HCT116 (cell line): ENCODE data around the gene PRCD. TPM values are rescaled to one million over a fixed set of nuclear protein-coding genes. Genes with fewer than 3 reads are reported as not detected.
"Not testable (repeated sequence)": the region's sequence is repeated elsewhere in the genome, so short reads cannot be mapped to it uniquely, and the experiment has no call there.

Source experiments
- ATAC-seq: fragments of 200-7000 bp; cut with Tn5 transposase; 2 replicates; pipeline ENCODE4 v1.9.1; 2020; ENCODE audit warnings: mild to moderate bottlenecking, moderate library complexity
- BruUV-seq: library from RNA; stranded (reverse); fragments of 400-500 nt; replicated peaks from 2 replicates; lab custom pipeline; 2021; lab: Mats Ljungman, UMichigan
- CTCF ChIA-PET: fragments of 300-600 bp; sonication (Branson Sonifier 250); formaldehyde crosslinking; loops from one replicate; lab custom pipeline; 2021; ENCODE audit warnings: antibody characterized with exemption; lab: Charles Lee
- POLR2A ChIA-PET: fragments of 300-600, 350-600 bp; sonication (Branson Sonifier 250); formaldehyde crosslinking; loops from one replicate; lab custom pipeline; 2021; ENCODE audit warnings: antibody characterized with exemption; lab: Charles Lee
- RAD21 ChIA-PET, 2 experiments: fragments of 300-600 bp; sonication (Branson Sonifier 250); formaldehyde crosslinking; loops; one replicate each; lab custom pipeline; 2023; ENCODE audit warnings: low total read pairs in 2 of 2; ENCODE audit not compliant: uncharacterized antibody in 2 of 2, unreplicated experiment in 2 of 2, low non-redundant PET in 1 of 2; lab: Charles Lee
- DNase-seq: peaks from one replicate; pipeline ENCODE4 v3.0.0-alpha.2; 2010; ENCODE audit warnings: low read depth, low spot score
- H2AFZ ChIP-seq: fragments of 200-600 bp; shearing (Covaris generic), sonication (generic); 2 replicates; pipeline ENCODE4 v1.6.1; 2017; ENCODE audit warnings: low read depth, mixed run types, mixed read lengths, antibody characterized with exemption, low read length; ENCODE audit not compliant: poor library complexity, severe bottlenecking
- H3K27ac ChIP-seq: 2 replicates; pipeline ENCODE4 v1.5.1; 2012; ENCODE audit warnings: low read depth, low read length
- H3K27me3 ChIP-seq: fragments of 200-600 bp; sonication (generic); 2 replicates; pipeline ENCODE4 v1.6.1; 2016; ENCODE audit warnings: mixed run types, low read length, mixed read lengths; ENCODE audit not compliant: insufficient read depth
- H3K36me3 ChIP-seq, 2 experiments: fragments of 200-500 bp in 1 of 2; fragments of 200-600 bp in 1 of 2; sonication (Bioruptor generic) in 1 of 2; sonication (generic) in 1 of 2; 2 replicates each; pipeline versions ENCODE4 v1.5.1 to v1.6.1; 2014 to 2016; ENCODE audit warnings: low read length in 2 of 2, inconsistent platforms in 1 of 2, mixed read lengths in 1 of 2, mixed run types in 1 of 2; ENCODE audit not compliant: insufficient read depth in 2 of 2, control insufficient read depth in 1 of 2
- H3K4me1 ChIP-seq, 2 experiments: fragments of 200-600 bp in 1 of 2; sonication (generic) in 1 of 2; 2 replicates each; pipeline versions ENCODE4 v1.5.1 to v1.6.1; 2012 to 2017; ENCODE audit warnings: low read length in 2 of 2, inconsistent platforms in 1 of 2, mild to moderate bottlenecking in 1 of 2, mixed read lengths in 1 of 2, mixed run types in 1 of 2, moderate library complexity in 1 of 2; ENCODE audit not compliant: insufficient read depth in 2 of 2, control insufficient read depth in 1 of 2
- H3K4me2 ChIP-seq: fragments of 200-600 bp; sonication (generic); 2 replicates; pipeline ENCODE4 v1.6.1; 2017; ENCODE audit warnings: mixed run types, low read length, mixed read lengths
- H3K4me3 ChIP-seq, 2 experiments: fragments of 200-600 bp in 1 of 2; sonication (generic) in 1 of 2; replicated peaks in 1 of 2; 2 replicates each; pipeline ENCODE4 v1.5.1; 2011 to 2016; ENCODE audit warnings: low read length in 2 of 2, control low read depth in 1 of 2, low read depth in 1 of 2, mild to moderate bottlenecking in 1 of 2, mixed read lengths in 1 of 2, mixed run types in 1 of 2
- H3K79me2 ChIP-seq: fragments of 200-600 bp; sonication (generic); 2 replicates; pipeline ENCODE4 v1.6.1; 2017; ENCODE audit warnings: mild to moderate bottlenecking, mixed run types, low read length, moderate library complexity, mixed read lengths; ENCODE audit not compliant: insufficient read depth
- H3K9ac ChIP-seq: fragments of 200-600 bp; sonication (generic); 2 replicates; pipeline ENCODE4 v1.6.1; 2016; ENCODE audit warnings: low read length, mixed read lengths
- H3K9me2 ChIP-seq: fragments of 200-600 bp; sonication (generic), shearing (Covaris generic); 2 replicates; pipeline ENCODE4 v1.6.1; 2017; ENCODE audit warnings: mixed run types, mild to moderate bottlenecking, moderate library complexity; ENCODE audit not compliant: insufficient read depth
- H3K9me3 ChIP-seq, 2 experiments: fragments of 200-500 bp in 1 of 2; fragments of 200-600 bp in 1 of 2; sonication (Bioruptor generic) in 1 of 2; sonication (generic) in 1 of 2; 2 replicates each; pipeline ENCODE4 v1.6.1; 2014 to 2017; ENCODE audit warnings: low read length in 2 of 2, mixed read lengths in 2 of 2, inconsistent platforms in 1 of 2, low read depth in 1 of 2, mild to moderate bottlenecking in 1 of 2, mixed run types in 1 of 2, moderate library complexity in 1 of 2; ENCODE audit not compliant: control insufficient read depth in 1 of 2, insufficient read depth in 1 of 2
- H4K20me1 ChIP-seq: fragments of 200-600 bp; sonication (generic), shearing (Covaris generic); 2 replicates; pipeline ENCODE4 v1.6.1; 2017; ENCODE audit warnings: mixed run types, mild to moderate bottlenecking, moderate library complexity; ENCODE audit not compliant: insufficient read depth
- ATF3 ChIP-seq: IDR thresholded peaks from 2 replicates; pipeline ENCODE4 v1.6.1; 2012
- CBX3 ChIP-seq: IDR thresholded peaks from 2 replicates; pipeline ENCODE4 v1.6.1; 2012; ENCODE audit warnings: low read depth
- EGR1 ChIP-seq: IDR thresholded peaks from 2 replicates; pipeline ENCODE4 v1.6.1; 2012; ENCODE audit warnings: low read depth
- ELF1 ChIP-seq: IDR thresholded peaks from 2 replicates; pipeline ENCODE4 v1.6.1; 2012; ENCODE audit warnings: low read depth, borderline replicate concordance
- EZH2 ChIP-seq: fragments of 200-600 bp; sonication (generic); IDR thresholded peaks from 2 replicates; pipeline ENCODE4 v1.6.1; 2017; ENCODE audit warnings: antibody characterized with exemption, mixed run types
- EZH2phosphoT487 ChIP-seq: fragments of 200-600 bp; IDR thresholded peaks from 2 replicates; pipeline ENCODE4 v1.6.1; 2018; ENCODE audit warnings: antibody characterized with exemption, borderline replicate concordance
- FOSL1 ChIP-seq: IDR thresholded peaks from 2 replicates; pipeline ENCODE4 v1.6.1; 2012; ENCODE audit warnings: low read depth
- JUND ChIP-seq: IDR thresholded peaks from 2 replicates; pipeline ENCODE4 v1.6.1; 2012
- MAX ChIP-seq: IDR thresholded peaks from 2 replicates; pipeline ENCODE4 v1.6.1; 2012
- POLR2A ChIP-seq: IDR thresholded peaks from 2 replicates; pipeline ENCODE4 v1.7.0; 2011; ENCODE audit warnings: borderline replicate concordance; ENCODE audit not compliant: insufficient read depth, insufficient read length; ENCODE audit errors: extremely low read depth
- POLR2AphosphoS5 ChIP-seq: IDR thresholded peaks from 2 replicates; pipeline ENCODE4 v1.6.1; 2011; ENCODE audit warnings: mild to moderate bottlenecking, low read depth, low read length, moderate library complexity
- RAD21 ChIP-seq: IDR thresholded peaks from 2 replicates; pipeline ENCODE4 v1.6.1; 2012; ENCODE audit warnings: low read depth, mild to moderate bottlenecking
- SIN3A ChIP-seq: IDR thresholded peaks from 2 replicates; pipeline ENCODE4 v1.6.1; 2012; ENCODE audit warnings: low read depth
- SP1 ChIP-seq: IDR thresholded peaks from 2 replicates; pipeline ENCODE4 v1.6.1; 2012; ENCODE audit warnings: low read depth
- TCF7L2 ChIP-seq: IDR thresholded peaks from 2 replicates; pipeline ENCODE4 v1.7.0; 2011; ENCODE audit warnings: borderline replicate concordance, inconsistent platforms; ENCODE audit not compliant: insufficient read depth, insufficient read length; ENCODE audit errors: extremely low read depth
- YY1 ChIP-seq: IDR thresholded peaks from 2 replicates; pipeline ENCODE4 v1.6.1; 2011; ENCODE audit warnings: low read length, low read depth, moderate library complexity, mild to moderate bottlenecking; ENCODE audit not compliant: insufficient replicate concordance; ENCODE audit errors: extremely low read depth
- ZBTB33 ChIP-seq: IDR thresholded peaks from 2 replicates; pipeline ENCODE4 v1.6.1; 2011; ENCODE audit warnings: mild to moderate bottlenecking, low read length, moderate library complexity; ENCODE audit not compliant: insufficient replicate concordance; ENCODE audit errors: extremely low read depth
- ZFX ChIP-seq: fragments of 450-650 bp; IDR thresholded peaks from 2 replicates; pipeline ENCODE4 v1.6.1; 2017
- intact Hi-C: fragments of 100-400 bp; cut with micrococcal nuclease; formaldehyde crosslinking; loops from 2 replicates; pipeline ENCODE4 v1.10.0; 2022
- total RNA-seq: library from RNA; stranded (reverse); gene quantifications from one replicate; pipeline ENCODE4 v1.2.1, GENCODE V29; 2021; ENCODE audit not compliant: unreplicated experiment

Gene PRCD
- total RNA-seq, 1 experiment from 2014 or later = not detected

GRCh38 chr17:76514355-76514754, 25.5 kb upstream of the PRCD start:
- H3K27me3 ChIP-seq, POLR2A ChIA-PET: not testable (repeated sequence)
- CTCF ChIA-PET = interaction anchor here (1.1 kb wide), 1 partner anchor 8 kb away, joined by 6 read pairs; no protein-coding TSS in a partner anchor

GRCh38 chr17:76515274-76515949, 24.4 kb upstream of the PRCD start:
- ChIA-PET POLR2A (no interaction called here), CTCF (no interaction called here)
- Histone ChIP-seq H3K9me3 (no peaks in the 10 kb centered on the region), H2AFZ (no peak overlapping the region), H3K4me1 (no peaks in the 10 kb centered on the region), H4K20me1 (no peaks in the 10 kb centered on the region), H3K4me2 (no peak overlapping the region), H3K4me3 (no peak overlapping the region), H3K36me3 (no peaks in the 10 kb centered on the region), H3K27ac (no peak overlapping the region), H3K9ac (no peak overlapping the region), H3K79me2 (no peaks in the 10 kb centered on the region)
- intact Hi-C loops = no loop called here
- no peak for DNase-seq
- no peak for TF ChIP-seq JUND
- TF ChIP-seq FOSL1 = no peak
- no peak for TF ChIP-seq ZFX
- TF ChIP-seq POLR2A = no peak
- TF ChIP-seq SP1 = no peak
- TF ChIP-seq ATF3 = no peak
- TF ChIP-seq ELF1 = no peak
- no peak for TF ChIP-seq EZH2
- TF ChIP-seq POLR2AphosphoS5 = no peak
- TF ChIP-seq TCF7L2 = no peak
- TF ChIP-seq EGR1 = no peak
- TF ChIP-seq ZBTB33 = no peak
- TF ChIP-seq EZH2phosphoT487 = no peak
- TF ChIP-seq YY1 = no peak
- no peak for TF ChIP-seq SIN3A
- TF ChIP-seq CBX3 = no peak
- no peak for TF ChIP-seq MAX
- TF ChIP-seq RAD21 = no peak
- TF ChIP-seq, all 23 proteins: peak for 0
- RAD21 ChIA-PET = no interaction called here
- H3K9me2 ChIP-seq = no peaks in the 10 kb centered on the region
- H3K27me3 ChIP-seq = no peaks in the 10 kb centered on the region
- no TSS peak for BruUV-seq
- ATAC-seq = no peak

More at GRCh38 chr17:76514355-76514754, 25.5 kb upstream of the PRCD start:
- H3K9me2 ChIP-seq, intact Hi-C loops, H3K4me1 ChIP-seq, BruUV-seq, RAD21 ChIA-PET, H3K9ac ChIP-seq, H3K79me2 ChIP-seq, H3K27ac ChIP-seq, ATAC-seq, H3K9me3 ChIP-seq, H3K4me3 ChIP-seq, DNase-seq, H2AFZ ChIP-seq, H4K20me1 ChIP-seq, H3K36me3 ChIP-seq, H3K4me2 ChIP-seq: not testable (repeated sequence)
